ENCODE measurements around the gene INPP5A.

INPP5A gene

DNA sequence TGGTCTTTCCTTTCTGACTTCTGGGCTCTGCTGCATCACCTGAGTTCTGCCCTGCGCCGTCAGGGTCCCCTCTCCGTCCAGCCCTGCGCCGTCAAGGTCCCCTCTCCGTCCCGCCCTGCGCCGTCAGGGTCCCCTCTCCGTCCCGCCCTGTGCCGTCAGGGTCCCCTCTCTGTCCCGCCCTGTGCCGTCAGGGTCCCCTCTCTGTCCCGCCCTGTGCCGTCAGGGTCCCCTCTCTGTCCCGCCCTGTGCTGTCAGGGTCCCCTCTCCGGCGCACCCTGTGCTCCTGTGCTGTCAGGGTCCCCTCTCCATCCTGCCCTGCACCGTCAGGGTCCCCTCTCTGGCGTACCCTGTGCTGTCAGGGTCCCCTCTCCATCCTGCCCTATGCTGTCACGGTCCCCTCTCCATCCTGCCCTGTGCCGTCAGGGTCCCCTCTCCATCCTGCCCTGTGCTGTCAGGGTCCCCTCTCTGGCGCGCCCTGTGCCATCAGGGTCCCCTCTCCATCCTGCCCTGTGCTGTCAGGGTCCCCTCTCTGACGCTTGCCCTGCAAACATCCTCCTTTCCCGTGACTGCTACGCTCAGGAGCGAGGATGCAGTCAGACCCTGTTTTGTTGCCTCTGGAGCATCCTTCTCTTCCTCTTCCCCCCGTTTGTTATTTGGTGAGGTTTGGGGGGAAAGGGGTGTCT, 66.4 kb downstream of the INPP5A start:
- no peak for TF ChIP-seq EZH2phosphoT487 (IDR thresholded peaks at IDR 0.05; ENCODE audit: borderline replicate concordance, low read length)
- TF ChIP-seq, protein P1, sequence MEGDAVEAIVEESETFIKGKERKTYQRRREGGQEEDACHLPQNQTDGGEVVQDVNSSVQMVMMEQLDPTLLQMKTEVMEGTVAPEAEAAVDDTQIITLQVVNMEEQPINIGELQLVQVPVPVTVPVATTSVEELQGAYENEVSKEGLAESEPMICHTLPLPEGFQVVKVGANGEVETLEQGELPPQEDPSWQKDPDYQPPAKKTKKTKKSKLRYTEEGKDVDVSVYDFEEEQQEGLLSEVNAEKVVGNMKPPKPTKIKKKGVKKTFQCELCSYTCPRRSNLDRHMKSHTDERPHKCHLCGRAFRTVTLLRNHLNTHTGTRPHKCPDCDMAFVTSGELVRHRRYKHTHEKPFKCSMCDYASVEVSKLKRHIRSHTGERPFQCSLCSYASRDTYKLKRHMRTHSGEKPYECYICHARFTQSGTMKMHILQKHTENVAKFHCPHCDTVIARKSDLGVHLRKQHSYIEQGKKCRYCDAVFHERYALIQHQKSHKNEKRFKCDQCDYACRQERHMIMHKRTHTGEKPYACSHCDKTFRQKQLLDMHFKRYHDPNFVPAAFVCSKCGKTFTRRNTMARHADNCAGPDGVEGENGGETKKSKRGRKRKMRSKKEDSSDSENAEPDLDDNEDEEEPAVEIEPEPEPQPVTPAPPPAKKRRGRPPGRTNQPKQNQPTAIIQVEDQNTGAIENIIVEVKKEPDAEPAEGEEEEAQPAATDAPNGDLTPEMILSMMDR (IDR thresholded peaks at IDR 0.05; ENCODE audit: low read depth, low read length, poor library complexity, severe bottlenecking) = no peak
- Histone ChIP-seq H3K4me2 (ENCODE audit: low read length) (no peak overlapping the region), H3K36me3 (ENCODE audit: control insufficient read depth, low read length) (no peaks in the 10 kb centered on the region), H4K20me1 (ENCODE audit: control insufficient read depth, insufficient read depth, low read depth, low read length) (no peaks in the 10 kb centered on the region), H3K27me3 (ENCODE audit: control insufficient read depth, low read length) (no peaks in the 10 kb centered on the region), H3F3A (ENCODE audit: control insufficient read depth, insufficient read depth) (no peaks in the 10 kb centered on the region), H3K9me2 (replicated peaks; ENCODE audit: control insufficient read depth, low read length) (no peaks in the 10 kb centered on the region), H3K27ac (ENCODE audit: low read depth, low read length) (no peak overlapping the region), H3K79me2 (ENCODE audit: control insufficient read depth, low read length) (no peaks in the 10 kb centered on the region), H3K4me1 (ENCODE audit: control insufficient read depth, low read length) (no peaks in the 10 kb centered on the region), H3K4me3 (ENCODE audit: low read length) (no peak overlapping the region), H3K9me3 (ENCODE audit: control insufficient read depth, insufficient read depth, low read length) (peaks cover 16% of the 10 kb centered on the region; the same call in 1 of the 2 replicates)

DNA sequence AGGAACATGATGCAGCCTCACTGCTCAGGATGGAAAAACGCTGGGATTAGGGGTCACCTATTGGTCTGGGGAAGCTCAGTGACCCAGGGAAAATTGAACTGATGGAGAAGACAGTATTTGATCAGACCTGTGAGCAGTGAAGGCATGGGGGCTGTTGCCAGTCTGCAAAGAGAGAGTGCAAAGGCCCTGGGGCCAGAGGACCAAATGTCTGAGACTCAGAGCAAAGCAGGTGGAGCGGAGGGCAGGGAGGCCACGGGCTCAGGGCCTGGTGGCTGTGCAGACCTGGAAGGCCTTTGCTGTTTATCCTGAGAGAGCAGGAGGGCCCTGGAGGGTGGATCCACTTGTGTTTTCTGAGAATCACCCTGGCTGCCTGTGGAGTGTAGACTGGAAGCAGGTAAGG, 67.1 kb downstream of the INPP5A start:
- no peaks in the 10 kb centered on the region for H4K20me1 ChIP-seq (ENCODE audit: control insufficient read depth, insufficient read depth, low read depth, low read length)
- peaks cover 14% of the 10 kb centered on the region; the same call in 1 of the 2 replicates for H3K9me3 ChIP-seq (ENCODE audit: control insufficient read depth, insufficient read depth, low read length)
- no peaks in the 10 kb centered on the region for H3K79me2 ChIP-seq (ENCODE audit: control insufficient read depth, low read length)
- H3K36me3 ChIP-seq (ENCODE audit: control insufficient read depth, low read length) = no peaks in the 10 kb centered on the region
- no peak overlapping the region for H3K4me3 ChIP-seq (ENCODE audit: low read length)
- no peak overlapping the region for H3K27ac ChIP-seq (ENCODE audit: low read depth, low read length)
- H3K27me3 ChIP-seq (ENCODE audit: control insufficient read depth, low read length) = no peaks in the 10 kb centered on the region
- no peaks in the 10 kb centered on the region for H3K4me1 ChIP-seq (ENCODE audit: control insufficient read depth, low read length)
- H3K4me2 ChIP-seq (ENCODE audit: low read length) = no peak overlapping the region
- H3K9me2 ChIP-seq (replicated peaks; ENCODE audit: control insufficient read depth, low read length) = no peaks in the 10 kb centered on the region
- TF ChIP-seq EZH2phosphoT487 (IDR thresholded peaks at IDR 0.05; ENCODE audit: borderline replicate concordance, low read length) = no peak
- TF ChIP-seq, protein P1 (IDR thresholded peaks at IDR 0.05; ENCODE audit: low read depth, low read length, poor library complexity, severe bottlenecking) = no peak
- H3F3A ChIP-seq (ENCODE audit: control insufficient read depth, insufficient read depth) = no peaks in the 10 kb centered on the region

DNA sequence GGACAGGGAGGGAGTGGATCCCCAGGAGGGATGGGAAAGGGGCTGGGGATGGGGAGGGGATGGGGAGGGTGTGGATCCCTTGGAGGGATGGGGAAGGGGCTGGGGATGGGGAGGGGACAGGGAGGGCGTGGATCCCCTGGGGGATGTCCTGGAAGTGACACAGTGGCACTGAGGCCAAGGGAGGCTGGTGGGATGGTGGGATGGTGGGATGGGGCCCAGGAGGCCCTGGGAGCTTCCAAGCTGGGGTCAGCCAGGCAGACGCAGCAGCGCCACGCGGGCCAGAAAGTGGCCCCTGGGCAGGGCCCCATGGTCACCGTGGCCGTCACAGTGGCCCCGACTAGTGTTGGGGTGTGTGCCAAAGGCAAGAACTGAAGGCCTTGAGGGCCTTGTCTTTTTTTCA, 67.8 kb downstream of the INPP5A start:
- no peak overlapping the region for H3K27ac ChIP-seq (ENCODE audit: low read depth, low read length)
- TF ChIP-seq, protein P1 (IDR thresholded peaks at IDR 0.05; ENCODE audit: low read depth, low read length, poor library complexity, severe bottlenecking) = no peak
- no peak for TF ChIP-seq EZH2phosphoT487 (IDR thresholded peaks at IDR 0.05; ENCODE audit: borderline replicate concordance, low read length)
- H3K4me1 ChIP-seq (ENCODE audit: control insufficient read depth, low read length) = no peaks in the 10 kb centered on the region
- no peaks in the 10 kb centered on the region for H3K27me3 ChIP-seq (ENCODE audit: control insufficient read depth, low read length)
- no peaks in the 10 kb centered on the region for H3K36me3 ChIP-seq (ENCODE audit: control insufficient read depth, low read length)
- no peaks in the 10 kb centered on the region for H3F3A ChIP-seq (ENCODE audit: control insufficient read depth, insufficient read depth)
- no peaks in the 10 kb centered on the region for H4K20me1 ChIP-seq (ENCODE audit: control insufficient read depth, insufficient read depth, low read depth, low read length)
- no peak overlapping the region for H3K4me2 ChIP-seq (ENCODE audit: low read length)
- peaks cover 7% of the 10 kb centered on the region; the same call in 1 of the 2 replicates for H3K9me3 ChIP-seq (ENCODE audit: control insufficient read depth, insufficient read depth, low read length)
- no peak overlapping the region for H3K4me3 ChIP-seq (ENCODE audit: low read length)
- H3K9me2 ChIP-seq (replicated peaks; ENCODE audit: control insufficient read depth, low read length) = no peaks in the 10 kb centered on the region
- H3K79me2 ChIP-seq (ENCODE audit: control insufficient read depth, low read length) = no peaks in the 10 kb centered on the region

Data from DOHH2 (cell line).